Germinal center (tissue), 1 donor: ENCODE results near the gene ZNF446.
"Not testable (repeated sequence)": the region's sequence is repeated elsewhere in the genome, so short reads cannot be mapped to it uniquely, and the experiment has no call there.

Source experiments
- DNase-seq: peaks from one replicate; pipeline ENCODE4 v3.0.0; 2012; ENCODE audit warnings: mixed read lengths, low spot score

Gene ZNF446

DNA sequence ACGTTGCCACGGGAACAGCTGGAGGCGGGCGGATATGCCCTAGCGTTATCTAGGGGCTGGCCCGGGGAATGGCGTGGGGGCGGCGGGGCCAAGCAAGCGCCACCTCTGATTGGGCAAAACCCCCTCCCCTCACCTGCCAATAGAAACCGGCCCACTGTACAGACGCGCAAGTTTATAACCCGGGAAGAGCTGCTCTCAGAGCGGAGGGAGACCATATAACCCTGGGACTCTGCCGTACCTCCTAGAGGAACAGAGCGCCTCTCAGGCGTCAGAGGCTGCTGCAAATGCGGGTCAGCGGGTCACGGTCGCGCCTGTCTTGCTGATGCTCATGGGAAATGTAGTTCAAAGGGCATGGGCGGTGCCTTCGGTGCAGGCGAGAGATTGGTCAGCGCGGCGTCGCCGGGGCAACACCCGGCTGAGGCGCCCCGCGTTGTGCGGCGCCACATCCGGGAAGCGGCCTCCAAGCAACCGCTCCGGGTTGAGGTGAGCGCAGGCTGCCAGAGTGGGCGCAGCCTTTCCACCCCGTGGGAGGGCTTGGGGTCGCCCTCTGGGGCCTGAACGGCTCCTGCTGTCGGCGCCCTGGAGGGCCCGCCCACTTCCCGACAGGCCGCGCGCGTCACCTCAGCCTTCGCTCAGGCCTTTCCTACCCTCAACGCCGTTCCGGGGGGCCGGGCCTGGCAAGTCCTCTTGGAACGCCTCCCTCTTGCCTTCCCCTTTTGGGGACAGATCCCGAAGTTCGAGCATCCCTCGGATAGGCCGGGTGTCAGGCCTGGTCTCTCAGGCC, at the start of gene ZNF446:
TSS of gene ZNF446 (plus strand) at position 639 of the 784 bp plus-strand sequence. CDS start 867 bp downstream, outside the sequence.
- DNase-seq: peak; percentile 96

GRCh38 chr19:58428617-58429016, 47.5 kb upstream of the ZNF446 start:
- no peak for DNase-seq

DNA sequence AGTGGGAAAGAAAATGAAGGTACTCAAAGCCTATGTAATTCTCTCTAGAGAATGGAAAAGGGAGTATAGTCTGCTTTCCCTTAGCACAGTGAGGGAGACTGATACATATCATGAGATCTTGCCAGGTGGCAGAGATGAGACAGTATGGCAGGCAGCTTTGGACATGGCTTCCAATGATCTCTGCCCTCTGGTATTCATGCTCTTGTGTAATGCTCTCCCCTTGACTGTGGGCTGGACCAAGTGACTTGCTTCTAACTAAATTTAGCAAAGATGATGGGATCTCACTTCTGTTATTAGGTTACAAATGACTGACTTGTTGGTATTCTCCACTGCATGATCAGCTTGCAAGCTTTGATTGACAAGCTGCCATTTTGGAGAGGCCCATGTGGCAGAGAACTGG, 46.4 kb upstream of the ZNF446 start:
- no peak for DNase-seq

GRCh38 chr19:58434217-58434616, 41.9 kb upstream of the ZNF446 start:
- no peak for DNase-seq

GRCh38 chr19:58439576-58440554, 36.3 kb upstream of the ZNF446 start, which contains the start of gene ZNF132:
Gene ZNF132, minus strand, starts transcription at chr19:58440153. Its CDS starts 332 bp downstream, at chr19:58439821.
- peak; percentile 98 for DNase-seq

- no peak for DNase-seq
Observed at GRCh38 chr19:58440556-58440955, 35.6 kb upstream of the ZNF446 start.

DNA sequence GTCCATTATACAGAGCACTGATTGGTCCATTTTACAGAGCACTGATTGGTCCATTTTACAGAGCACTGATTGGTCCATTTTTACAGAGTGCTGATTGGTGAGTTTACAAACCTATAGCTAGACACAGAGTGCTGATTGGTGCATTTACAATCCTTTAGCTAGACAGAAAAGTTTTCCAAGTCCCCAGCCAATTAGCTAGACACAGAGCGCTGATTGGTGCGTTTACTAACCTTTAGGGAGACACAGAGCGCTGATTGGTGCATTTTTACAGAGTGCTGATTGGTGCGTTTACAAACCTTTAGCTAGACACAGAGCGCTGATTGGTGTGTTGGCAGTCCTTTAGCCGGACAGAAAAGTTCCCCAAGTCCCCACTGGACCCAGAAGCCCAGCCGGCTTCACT, 33.2 kb upstream of the ZNF446 start:
- not testable (repeated sequence) for DNase-seq

DNA sequence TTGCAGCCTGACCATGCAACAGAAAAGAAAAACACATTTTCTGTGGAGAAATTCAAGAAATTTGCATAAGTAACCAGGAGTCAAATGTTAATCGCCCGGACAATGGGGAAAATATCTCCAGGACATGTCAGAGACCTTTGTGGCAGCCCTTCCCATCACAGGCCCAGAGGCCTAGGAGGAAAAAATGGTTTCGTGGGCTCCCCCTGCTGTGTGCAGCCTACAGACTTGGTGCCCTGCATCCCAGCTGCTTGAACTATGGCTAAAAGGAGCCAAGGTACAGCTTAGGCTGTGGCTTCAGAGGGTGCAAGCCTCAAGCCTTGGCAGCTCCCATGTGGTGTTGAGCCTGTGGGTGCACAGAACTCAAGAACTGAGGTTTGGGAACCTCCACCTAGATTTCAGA, 27.3 kb upstream of the ZNF446 start:
- not testable (repeated sequence) for DNase-seq

DNA sequence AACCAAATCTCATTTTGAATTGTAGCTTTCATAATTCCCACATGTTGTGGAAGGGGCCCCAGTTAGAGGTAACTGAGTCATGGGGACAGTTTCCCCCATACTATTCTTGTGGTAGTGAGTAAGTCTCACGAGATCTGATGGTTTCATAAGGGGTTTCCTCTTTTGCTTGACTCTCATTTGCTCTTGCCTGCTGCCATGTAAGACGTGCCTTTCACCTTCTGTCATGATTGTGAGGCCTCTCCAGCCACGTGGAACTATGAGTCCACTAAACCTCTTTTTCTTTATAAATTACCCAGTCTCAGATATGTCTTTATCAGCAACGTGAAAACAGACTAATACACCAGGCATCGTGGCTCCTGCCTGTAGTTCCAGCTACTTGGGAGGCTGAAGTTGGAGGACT, 26.2 kb upstream of the ZNF446 start:
- DNase-seq: not testable (repeated sequence)

DNA sequence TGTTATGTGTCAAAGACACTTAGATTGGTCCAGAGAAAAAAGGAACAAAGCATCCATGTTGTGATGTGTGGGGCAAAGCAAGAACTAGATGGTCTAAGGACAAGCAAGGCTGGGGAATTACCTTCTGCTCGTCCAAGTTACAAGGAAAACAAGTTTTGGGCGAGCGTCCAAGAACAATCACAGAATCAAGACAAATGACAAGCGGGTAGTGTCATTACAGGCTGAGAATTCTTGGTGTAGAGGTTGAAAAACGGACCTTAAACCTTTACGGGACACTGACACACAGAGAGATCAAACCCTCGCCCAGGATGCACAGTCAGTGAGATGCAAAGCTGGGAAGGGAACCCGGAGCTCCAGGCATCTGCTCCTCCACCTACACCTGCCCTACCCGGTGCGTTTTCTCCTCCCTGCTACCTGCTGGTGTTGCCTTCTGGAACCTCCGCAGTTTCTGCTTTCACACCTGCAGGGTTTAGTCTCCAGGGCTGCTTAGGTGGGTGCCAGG, 25.2 kb upstream of the ZNF446 start:
- no peak for DNase-seq

DNA sequence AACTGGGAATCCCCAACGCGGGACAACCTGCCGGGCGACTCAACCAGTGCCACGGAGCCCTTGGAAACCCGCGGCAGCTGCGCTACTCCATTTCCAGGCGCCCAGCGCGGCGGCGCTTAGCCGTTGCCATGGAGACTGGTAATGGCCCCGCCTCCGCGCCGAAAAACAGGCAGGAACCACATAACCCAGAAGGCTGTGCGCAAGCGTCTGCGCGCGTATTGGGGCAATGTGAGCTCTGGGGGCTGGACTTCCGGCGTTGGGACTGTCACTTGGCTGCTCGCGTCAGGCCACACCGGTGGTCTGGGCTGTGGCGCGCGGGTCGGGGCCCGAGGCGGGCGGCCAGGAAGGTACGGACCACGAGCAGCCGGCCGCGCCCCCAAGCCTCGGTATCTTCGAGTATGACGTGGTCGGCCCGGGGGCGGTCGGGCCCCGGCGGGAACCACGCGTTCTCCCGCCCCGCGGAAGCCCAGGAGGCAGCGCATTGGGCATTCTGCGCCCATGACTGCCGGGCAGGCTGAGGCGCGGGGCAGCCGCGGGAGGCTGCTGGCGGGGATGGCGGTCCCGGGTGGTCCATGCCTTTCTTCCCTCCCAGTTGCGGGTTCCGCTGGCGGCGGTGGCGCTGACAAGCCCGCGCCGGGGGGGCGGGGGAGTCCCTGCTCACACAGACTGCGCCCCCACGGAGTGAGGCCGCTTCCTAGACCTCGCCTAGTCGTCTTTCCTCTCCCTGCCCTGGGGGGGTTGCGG, 24.6 kb upstream of the ZNF446 start, which contains the start of gene ZNF324B:
TSS of gene ZNF324B (plus strand) at position 265 of the 744 bp plus-strand sequence. CDS start 2,080 bp downstream, outside the sequence.
- peak; percentile 95 for DNase-seq

DNA sequence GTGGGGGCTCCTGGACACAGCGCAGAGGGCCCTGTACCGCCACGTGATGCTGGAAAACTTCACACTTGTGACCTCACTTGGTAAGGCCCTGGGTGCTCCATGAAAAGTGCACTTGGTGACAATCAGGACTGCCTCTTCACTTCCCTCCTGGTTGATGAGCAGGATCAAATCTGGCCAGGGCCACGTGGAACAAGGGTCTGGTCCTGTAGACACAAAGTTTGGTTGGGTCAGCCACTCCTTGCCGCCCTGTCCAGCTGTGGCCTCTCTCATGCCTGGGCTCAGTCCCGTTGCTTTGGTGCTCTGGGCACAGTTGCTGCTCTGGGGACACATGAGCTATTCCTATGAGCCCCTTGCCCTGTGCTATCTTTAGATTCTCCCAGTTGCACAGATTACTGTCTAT, 22.4 kb upstream of the ZNF446 start:
- DNase-seq: no peak

DNA sequence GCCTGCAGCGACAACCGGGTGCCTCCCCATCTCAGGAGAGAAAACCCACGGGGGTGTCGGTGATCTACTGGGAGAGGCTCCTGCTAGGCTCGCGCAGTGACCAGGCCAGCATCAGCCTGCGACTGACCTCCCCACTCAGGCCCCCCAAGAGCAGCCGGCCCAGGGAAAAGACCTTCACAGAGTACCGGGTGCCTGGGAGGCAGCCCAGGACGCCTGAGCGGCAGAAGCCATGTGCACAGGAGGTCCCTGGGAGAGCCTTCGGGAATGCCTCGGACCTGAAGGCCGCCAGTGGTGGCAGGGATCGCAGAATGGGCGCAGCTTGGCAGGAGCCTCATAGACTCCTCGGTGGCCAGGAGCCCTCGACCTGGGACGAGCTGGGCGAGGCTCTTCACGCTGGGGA, 20.8 kb upstream of the ZNF446 start:
- DNase-seq: no peak

DNA sequence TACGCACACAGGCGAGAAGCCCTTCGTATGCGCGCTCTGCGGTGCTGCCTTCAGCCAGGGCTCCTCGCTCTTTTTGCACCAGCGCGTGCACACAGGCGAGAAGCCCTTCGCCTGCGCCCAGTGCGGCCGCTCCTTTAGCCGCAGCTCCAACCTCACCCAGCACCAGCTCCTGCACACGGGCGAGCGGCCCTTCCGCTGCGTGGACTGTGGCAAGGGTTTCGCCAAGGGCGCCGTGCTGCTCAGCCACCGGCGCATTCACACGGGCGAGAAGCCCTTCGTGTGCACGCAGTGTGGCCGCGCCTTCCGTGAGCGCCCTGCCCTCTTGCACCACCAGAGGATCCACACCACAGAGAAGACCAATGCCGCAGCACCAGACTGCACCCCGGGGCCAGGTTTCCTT, 20.0 kb upstream of the ZNF446 start:
- no peak for DNase-seq

DNA sequence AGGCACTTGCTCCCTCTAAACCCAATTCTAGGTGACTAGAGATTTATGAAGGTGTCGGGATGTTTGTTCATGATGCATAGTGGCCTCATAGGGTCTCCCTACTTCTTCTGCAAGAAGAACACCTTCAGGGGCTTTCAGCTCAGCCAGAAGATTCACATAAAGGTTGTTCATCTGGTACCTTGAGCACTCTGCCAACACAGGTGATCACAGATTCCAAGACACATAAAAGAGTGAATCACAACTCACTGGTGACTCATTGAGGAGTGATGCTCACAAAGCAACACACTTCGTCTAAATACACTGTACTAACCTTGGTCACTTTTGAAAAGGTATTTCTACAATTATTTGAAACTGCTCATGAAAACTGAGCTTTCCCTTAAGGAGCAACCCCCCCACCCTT, 16.1 kb upstream of the ZNF446 start:
- no peak for DNase-seq

DNA sequence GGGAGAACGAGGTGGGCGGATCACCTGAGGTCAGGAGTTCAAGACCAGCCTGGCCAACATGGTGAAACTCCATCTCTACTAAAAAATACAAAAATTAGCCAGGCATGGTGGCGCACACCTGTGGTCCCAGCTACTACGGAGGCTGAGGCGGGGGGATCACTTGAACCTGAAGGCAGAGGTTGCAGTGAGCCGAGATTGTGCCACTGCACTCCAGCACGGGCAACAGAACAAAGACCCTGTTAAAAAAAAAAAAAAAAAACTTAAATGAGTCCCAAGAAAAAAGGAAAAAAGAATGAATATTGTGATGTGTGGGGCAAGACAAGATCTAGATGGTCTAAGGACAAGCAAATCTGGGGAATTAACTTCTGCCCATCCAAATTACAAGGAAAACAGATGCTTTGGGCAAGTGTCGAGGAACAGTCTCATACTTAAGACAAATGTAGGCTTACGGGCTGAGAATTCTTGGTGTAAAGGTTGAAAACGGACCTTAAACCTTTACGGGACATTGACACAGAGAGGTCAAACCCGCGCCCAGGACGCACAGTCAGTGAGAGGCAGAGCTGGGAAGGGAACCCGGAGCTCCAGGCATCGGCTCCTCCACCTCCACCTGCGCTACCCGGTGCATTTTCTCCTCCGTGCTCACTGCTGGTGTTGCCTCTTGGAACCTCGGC, 9.9 kb upstream of the ZNF446 start:
- DNase-seq: no peak

- peak; percentile 97 for DNase-seq
Observed at GRCh38 chr19:58466760-58467589, 9.2 kb upstream of the ZNF446 start, which contains the start of gene ZNF324. Gene ZNF324, plus strand, starts transcription at chr19:58467080. Its CDS starts 2,106 bp downstream, at chr19:58469186.

DNA sequence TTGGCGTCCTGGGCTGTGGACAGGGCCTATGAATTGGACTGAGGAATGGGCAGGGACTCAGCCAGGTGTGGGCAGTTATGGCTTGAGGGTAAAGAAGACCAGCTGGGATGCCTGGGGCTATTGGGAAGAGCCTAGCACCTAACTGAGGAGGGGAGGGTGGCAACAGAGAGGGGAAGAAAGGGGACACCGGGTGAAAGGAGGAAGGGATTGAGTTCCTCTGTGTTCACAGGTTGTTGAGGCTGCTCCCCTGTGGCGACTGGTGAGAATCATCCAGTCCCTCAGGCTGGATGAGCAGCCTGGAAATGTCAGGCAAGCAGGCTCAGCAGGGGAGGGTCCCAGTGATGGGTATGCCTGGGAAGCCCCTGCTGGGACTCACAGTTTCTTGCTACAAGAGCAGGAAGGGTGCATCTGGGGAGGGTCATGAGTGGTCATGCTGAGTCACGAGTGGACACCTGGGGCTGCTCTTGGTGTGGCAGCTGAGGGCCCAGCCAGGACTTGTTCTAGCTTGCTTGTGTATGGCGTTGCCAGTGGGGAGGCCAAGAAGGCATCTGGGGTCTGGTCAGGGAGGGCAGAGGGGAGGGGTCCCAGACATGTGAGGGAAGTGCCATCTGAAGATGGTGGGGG, 7.8 kb upstream of the ZNF446 start:
- no peak for DNase-seq

DNA sequence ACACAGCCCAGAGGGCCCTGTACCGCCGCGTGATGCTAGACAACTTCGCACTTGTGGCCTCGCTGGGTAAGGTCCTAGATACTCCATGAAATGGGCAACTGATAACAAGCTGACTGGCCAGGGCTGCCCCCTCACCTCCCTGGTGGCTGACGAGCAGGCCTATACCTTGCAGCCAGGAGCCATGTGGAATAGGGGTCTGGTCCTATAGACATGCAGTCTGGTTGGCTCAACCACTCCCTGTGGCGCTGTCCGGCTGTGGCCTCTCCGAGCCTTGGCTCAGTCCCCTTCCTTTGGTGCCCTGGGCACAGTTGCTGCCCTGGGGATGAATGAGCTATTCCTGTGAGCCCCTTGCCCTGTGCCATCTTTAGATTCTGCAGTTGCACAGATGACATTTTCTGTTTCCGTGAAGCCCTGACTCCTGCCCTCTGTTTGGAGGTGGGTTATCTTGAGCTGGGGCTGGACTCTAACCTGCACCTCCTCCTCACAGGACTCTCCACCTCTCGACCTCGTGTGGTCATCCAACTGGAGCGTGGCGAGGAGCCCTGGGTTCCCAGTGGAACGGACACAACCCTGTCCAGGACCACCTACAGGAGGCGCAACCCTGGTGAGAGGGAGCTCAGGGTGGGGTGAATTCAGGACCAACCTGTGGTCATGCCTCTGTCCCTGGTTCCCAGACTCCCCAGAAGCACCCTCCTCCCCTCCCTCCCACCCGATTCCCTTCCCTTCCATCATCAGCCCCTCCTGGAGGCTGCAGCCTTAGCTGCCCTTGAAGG, 6.7 kb upstream of the ZNF446 start:
- no peak for DNase-seq
